Measurements from ENCODE around the gene CLCA2. TPM values are rescaled to one million over a fixed set of nuclear protein-coding genes. Genes with fewer than 3 reads are reported as not detected.

Gene CLCA2
- total RNA-seq, 1 donor from 2014 or later, result not detected

- ATAC-seq (ENCODE audit: low read depth) (no peak), DNase-seq (no peak)
- Mint-ChIP-seq H3K27me3 (peaks cover 12% of the 10 kb centered on the region), H3K36me3 (ENCODE audit: low read depth) (no peaks in the 10 kb centered on the region), H3K27ac (no peak overlapping the region), H3K4me3 (no peak overlapping the region), H3K9me3 (no peaks in the 10 kb centered on the region), H3K4me1 (peaks cover 2% of the 10 kb centered on the region)
- ChIA-PET POLR2A (no interaction called here), CTCF (interaction anchor here (1.5 to 2.4 kb wide), 5 partner anchors 12 to 184 kb away, joined by 3 to 13 read pairs (median 6); no protein-coding TSS in a partner anchor)
- no peak for TF ChIP-seq CTCF (IDR thresholded peaks at IDR 0.05)
- intact Hi-C loops (cut with micrococcal nuclease), result loop anchor here (5.0 kb wide), 2 partner anchors 183 to 198 kb away; partner anchors contain the start of gene SH3GLB1
Measured at GRCh38 chr1:86504137-86504479, 80.1 kb downstream of the CLCA2 start.

DNA sequence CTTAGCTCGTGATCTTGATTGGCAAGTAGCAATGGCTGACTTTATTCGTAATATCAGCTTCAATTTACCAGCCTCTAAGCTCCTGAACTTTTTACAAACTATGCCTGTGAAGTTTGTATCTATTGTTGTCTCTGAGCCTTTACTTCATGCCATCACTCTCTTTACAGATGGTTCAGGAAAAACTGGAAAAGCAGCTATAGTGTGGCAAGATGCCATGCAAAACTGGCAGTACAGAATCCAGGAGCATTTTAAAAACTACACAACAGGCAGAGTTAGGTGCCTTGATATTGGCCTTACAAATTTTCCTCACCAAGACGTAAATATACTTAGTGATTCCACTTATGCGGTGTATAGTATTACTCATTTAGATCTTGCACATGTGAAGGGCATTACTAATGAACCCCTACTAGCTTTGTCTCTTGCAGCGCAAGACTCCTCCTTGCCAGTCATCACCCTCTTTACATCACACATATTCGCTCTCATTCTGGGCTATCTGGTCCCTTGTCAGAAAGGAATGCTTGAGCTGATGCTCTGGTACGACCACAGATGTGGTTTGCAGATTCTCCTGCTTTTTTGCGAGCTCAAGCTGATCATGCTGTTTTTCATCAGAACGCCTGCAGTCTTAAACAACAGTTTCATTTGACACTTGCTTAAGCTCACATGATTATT is 81.1 kb downstream of the CLCA2 start:
- CTCF ChIA-PET, result interaction anchor here (0.8 to 2.4 kb wide), 7 partner anchors 11 to 183 kb away, joined by 3 to 13 read pairs (median 5); no protein-coding TSS in a partner anchor
- no peak for DNase-seq
- ATAC-seq (ENCODE audit: low read depth), result no peak
- no peaks in the 10 kb centered on the region for H3K36me3 Mint-ChIP-seq (ENCODE audit: low read depth)
- H3K4me3 Mint-ChIP-seq, result no peak overlapping the region
- H3K27ac Mint-ChIP-seq, result no peak overlapping the region
- POLR2A ChIA-PET, result interaction anchor here (0.5 kb wide), 1 partner anchor 409 kb away, joined by 6 read pairs; the partner anchor contains the start of gene HS2ST1
- no peak for TF ChIP-seq CTCF (IDR thresholded peaks at IDR 0.05)
- intact Hi-C loops (cut with micrococcal nuclease), result loop anchor here (5.0 kb wide), 2 partner anchors 182 to 197 kb away; partner anchors contain the start of gene SH3GLB1
- peaks cover 12% of the 10 kb centered on the region for H3K27me3 Mint-ChIP-seq
- H3K9me3 Mint-ChIP-seq, result no peaks in the 10 kb centered on the region
- peaks cover 2% of the 10 kb centered on the region for H3K4me1 Mint-ChIP-seq

GRCh38 chr1:86505564-86505902 is 81.6 kb downstream of the CLCA2 start:
- DNase-seq, result no peak
- no peak for ATAC-seq (ENCODE audit: low read depth)
- peaks cover 2% of the 10 kb centered on the region for H3K4me1 Mint-ChIP-seq
- no peak overlapping the region for H3K27ac Mint-ChIP-seq
- ChIA-PET POLR2A (interaction anchor here (0.5 kb wide), 1 partner anchor 409 kb away, joined by 6 read pairs; the partner anchor contains the start of gene HS2ST1), CTCF (interaction anchor here (0.8 to 2.4 kb wide), 7 partner anchors 11 to 149 kb away, joined by 3 to 13 read pairs (median 5); no protein-coding TSS in a partner anchor)
- peaks cover 12% of the 10 kb centered on the region for H3K27me3 Mint-ChIP-seq
- no peak overlapping the region for H3K4me3 Mint-ChIP-seq
- no peak for TF ChIP-seq CTCF (IDR thresholded peaks at IDR 0.05)
- intact Hi-C loops (cut with micrococcal nuclease), result no loop called here
- no peaks in the 10 kb centered on the region for H3K9me3 Mint-ChIP-seq
- H3K36me3 Mint-ChIP-seq (ENCODE audit: low read depth), result no peaks in the 10 kb centered on the region

Other genes with a start within 250 kb of the CLCA2 start
- 28.2 and 36.1 TPM in 2 replicates for gene ODF2L, start 27.8 kb upstream of the CLCA2 start, total RNA-seq
- gene CLCA1, start 44.8 kb downstream of the CLCA2 start, total RNA-seq, result not detected in 2 replicates
- not detected in 2 replicates for gene CLCA4, start 122.9 kb downstream of the CLCA2 start, total RNA-seq